ENCODE results near the gene GNG7.
"Not testable (repeated sequence)": the region's sequence is repeated elsewhere in the genome, so short reads cannot be mapped to it uniquely, and the experiment has no call there.

The GNG7 gene

GRCh38 chr19:2717638-2718541, 15.4 kb upstream of the GNG7 start:
- Histone ChIP-seq H3K9me3 (ENCODE audit: control insufficient read depth in 2 of 2, low read length in 2 of 2) (peaks cover 4 to 9% of the 10 kb centered on the region in 2 donors), H3K4me3 (ENCODE audit: low read length in 2 of 2) (no peak overlapping the region)

GRCh38 chr19:2716722-2717637, 14.5 kb upstream of the GNG7 start:
- H3K9ac ChIP-seq (ENCODE audit: low read length in 2 of 2) = no peak overlapping the region
- peaks cover 4 to 9% of the 10 kb centered on the region in 2 donors for H3K9me3 ChIP-seq (ENCODE audit: control insufficient read depth in 2 of 2, low read length in 2 of 2)
- H3K4me1 ChIP-seq (ENCODE audit: control insufficient read depth, insufficient read depth, low read length) = peaks cover 11% of the 10 kb centered on the region
- no peak overlapping the region for H3K27ac ChIP-seq (ENCODE audit: low read length)
- H3K36me3 ChIP-seq (ENCODE audit: control insufficient read depth in 2 of 2, insufficient read depth in 2 of 2, low read length in 2 of 2) = no peaks in the 10 kb centered on the region
- H3K4me3 ChIP-seq (ENCODE audit: low read length in 2 of 2) = no peak overlapping the region
- H3K27me3 ChIP-seq (ENCODE audit: control insufficient read depth in 1 of 2, insufficient read depth in 2 of 2, low read length in 2 of 2) = peaks cover 12 to 15% of the 10 kb centered on the region in 2 donors

More at GRCh38 chr19:2717638-2718541, 15.4 kb upstream of the GNG7 start:
- no peaks in the 10 kb centered on the region for H3K36me3 ChIP-seq (ENCODE audit: control insufficient read depth in 2 of 2, insufficient read depth in 2 of 2, low read length in 2 of 2)
- H3K4me1 ChIP-seq (ENCODE audit: control insufficient read depth, insufficient read depth, low read length) = peaks cover 19% of the 10 kb centered on the region
- H3K27me3 ChIP-seq (ENCODE audit: control insufficient read depth in 1 of 2, insufficient read depth in 2 of 2, low read length in 2 of 2) = peaks cover 18 to 20% of the 10 kb centered on the region in 2 donors
- no peak overlapping the region for H3K27ac ChIP-seq (ENCODE audit: low read length)
- no peak overlapping the region for H3K9ac ChIP-seq (ENCODE audit: low read length in 2 of 2)

- H3K27me3 ChIP-seq (ENCODE audit: control insufficient read depth in 1 of 2, insufficient read depth in 2 of 2, low read length in 2 of 2) = peaks cover 9 to 11% of the 10 kb centered on the region in 2 donors
- no peak overlapping the region for H3K4me3 ChIP-seq (ENCODE audit: low read length in 2 of 2)
- no peak overlapping the region for H3K9ac ChIP-seq (ENCODE audit: low read length in 2 of 2)
- H3K4me1 ChIP-seq (ENCODE audit: control insufficient read depth, insufficient read depth, low read length) = peaks cover 8% of the 10 kb centered on the region
- no peak overlapping the region for H3K27ac ChIP-seq (ENCODE audit: low read length)
- H3K9me3 ChIP-seq (ENCODE audit: control insufficient read depth in 2 of 2, low read length in 2 of 2) = peaks cover 4 to 9% of the 10 kb centered on the region in 2 donors
- H3K36me3 ChIP-seq (ENCODE audit: control insufficient read depth in 2 of 2, insufficient read depth in 2 of 2, low read length in 2 of 2) = no peaks in the 10 kb centered on the region
Measured at GRCh38 chr19:2716275-2716650, 13.8 kb upstream of the GNG7 start.

- Histone ChIP-seq H3K4me1 (ENCODE audit: control insufficient read depth, insufficient read depth, low read length) (peaks cover 8% of the 10 kb centered on the region), H3K36me3 (ENCODE audit: control insufficient read depth in 2 of 2, insufficient read depth in 2 of 2, low read length in 2 of 2) (no peaks in the 10 kb centered on the region), H3K27me3 (ENCODE audit: control insufficient read depth in 1 of 2, insufficient read depth in 2 of 2, low read length in 2 of 2) (peaks cover 7 to 11% of the 10 kb centered on the region in 2 donors), H3K27ac (ENCODE audit: low read length) (no peak overlapping the region), H3K9ac (ENCODE audit: low read length in 2 of 2) (no peak overlapping the region), H3K4me3 (ENCODE audit: low read length in 2 of 2) (no peak overlapping the region), H3K9me3 (ENCODE audit: control insufficient read depth in 2 of 2, low read length in 2 of 2) (peaks cover 4 to 9% of the 10 kb centered on the region in 2 donors)
Measured at GRCh38 chr19:2715470-2716274, 13.2 kb upstream of the GNG7 start.

- Histone ChIP-seq H3K9ac (ENCODE audit: low read length in 2 of 2) (no peak overlapping the region), H3K4me3 (ENCODE audit: low read length in 2 of 2) (no peak overlapping the region), H3K27ac (ENCODE audit: low read length) (no peak overlapping the region), H3K9me3 (ENCODE audit: control insufficient read depth in 2 of 2, low read length in 2 of 2) (peaks cover 4 to 9% of the 10 kb centered on the region in 2 donors), H3K4me1 (ENCODE audit: control insufficient read depth, insufficient read depth, low read length) (no peaks in the 10 kb centered on the region), H3K27me3 (ENCODE audit: control insufficient read depth in 1 of 2, insufficient read depth in 2 of 2, low read length in 2 of 2) (peaks cover 0 to 7% of the 10 kb centered on the region in 2 donors), H3K36me3 (ENCODE audit: control insufficient read depth in 2 of 2, insufficient read depth in 2 of 2, low read length in 2 of 2) (no peaks in the 10 kb centered on the region)
Measured at GRCh38 chr19:2714531-2715269, 12.2 kb upstream of the GNG7 start.

- not testable (repeated sequence) for H3K27ac ChIP-seq (ENCODE audit: low read length); H3K9me3 ChIP-seq (ENCODE audit: control insufficient read depth in 2 of 2, low read length in 2 of 2); H3K27me3 ChIP-seq (ENCODE audit: control insufficient read depth in 1 of 2, insufficient read depth in 2 of 2, low read length in 2 of 2); H3K4me3 ChIP-seq (ENCODE audit: low read length in 2 of 2); H3K36me3 ChIP-seq (ENCODE audit: control insufficient read depth in 2 of 2, insufficient read depth in 2 of 2, low read length in 2 of 2); H3K4me1 ChIP-seq (ENCODE audit: control insufficient read depth, insufficient read depth, low read length); H3K9ac ChIP-seq (ENCODE audit: low read length in 2 of 2)
Measured at GRCh38 chr19:2714102-2714501, 11.6 kb upstream of the GNG7 start.

- H3K4me3 ChIP-seq (ENCODE audit: low read length in 2 of 2) = not testable (repeated sequence)
Measured at GRCh38 chr19:2713170-2713569, 10.7 kb upstream of the GNG7 start.

GRCh38 chr19:2711875-2712205, 9.3 kb upstream of the GNG7 start:
- Histone ChIP-seq H3K9ac (ENCODE audit: low read length in 2 of 2) (no peak overlapping the region), H3K9me3 (ENCODE audit: control insufficient read depth in 2 of 2, low read length in 2 of 2) (peaks cover 4 to 9% of the 10 kb centered on the region in 2 donors)

More at GRCh38 chr19:2713170-2713569, 10.7 kb upstream of the GNG7 start:
- not testable (repeated sequence) for H3K27ac ChIP-seq (ENCODE audit: low read length); H3K36me3 ChIP-seq (ENCODE audit: control insufficient read depth in 2 of 2, insufficient read depth in 2 of 2, low read length in 2 of 2); H3K27me3 ChIP-seq (ENCODE audit: control insufficient read depth in 1 of 2, insufficient read depth in 2 of 2, low read length in 2 of 2); H3K9ac ChIP-seq (ENCODE audit: low read length in 2 of 2); H3K4me1 ChIP-seq (ENCODE audit: control insufficient read depth, insufficient read depth, low read length); H3K9me3 ChIP-seq (ENCODE audit: control insufficient read depth in 2 of 2, low read length in 2 of 2)

GRCh38 chr19:2711172-2711874, 8.8 kb upstream of the GNG7 start:
- Histone ChIP-seq H3K27me3 (ENCODE audit: control insufficient read depth in 1 of 2, insufficient read depth in 2 of 2, low read length in 2 of 2) (peaks cover 0 to 6% of the 10 kb centered on the region in 2 donors), H3K9ac (ENCODE audit: low read length in 2 of 2) (no peak overlapping the region), H3K36me3 (ENCODE audit: control insufficient read depth in 2 of 2, insufficient read depth in 2 of 2, low read length in 2 of 2) (no peaks in the 10 kb centered on the region), H3K4me1 (ENCODE audit: control insufficient read depth, insufficient read depth, low read length) (no peaks in the 10 kb centered on the region), H3K9me3 (ENCODE audit: control insufficient read depth in 2 of 2, low read length in 2 of 2) (peaks cover 4 to 9% of the 10 kb centered on the region in 2 donors), H3K27ac (ENCODE audit: low read length) (no peak overlapping the region), H3K4me3 (ENCODE audit: low read length in 2 of 2) (no peak overlapping the region)

More at GRCh38 chr19:2711875-2712205, 9.3 kb upstream of the GNG7 start:
- Histone ChIP-seq H3K27me3 (ENCODE audit: control insufficient read depth in 1 of 2, insufficient read depth in 2 of 2, low read length in 2 of 2) (peaks cover 0 to 6% of the 10 kb centered on the region in 2 donors), H3K36me3 (ENCODE audit: control insufficient read depth in 2 of 2, insufficient read depth in 2 of 2, low read length in 2 of 2) (no peaks in the 10 kb centered on the region), H3K27ac (ENCODE audit: low read length) (no peak overlapping the region), H3K4me3 (ENCODE audit: low read length in 2 of 2) (no peak overlapping the region), H3K4me1 (ENCODE audit: control insufficient read depth, insufficient read depth, low read length) (no peaks in the 10 kb centered on the region)
